ENCODE results near the gene ZNF202. TPM values are rescaled to one million over a fixed set of nuclear protein-coding genes. Genes with fewer than 3 reads are reported as not detected.
"Not testable (repeated sequence)": the region's sequence is repeated elsewhere in the genome, so short reads cannot be mapped to it uniquely, and the experiment has no call there.

Gene ZNF202
- total RNA-seq, 2 experiments from 2014 or later: 11.2 to 13.7 TPM

GRCh38 chr11:123755813-123756212 lies 14.4 kb upstream of the ZNF202 start:
- Mint-ChIP-seq H3K4me1 (peaks cover 30% of the 10 kb centered on the region), H3K4me3 (no peak overlapping the region), H3K36me3 (ENCODE audit: low read depth) (no peaks in the 10 kb centered on the region), H3K27ac (no peak overlapping the region), H3K27me3 (peaks cover 16% of the 10 kb centered on the region), H3K9me3 (no peaks in the 10 kb centered on the region)
- DNase-seq: no peak
- POLR2A ChIA-PET: no interaction called here
- CTCF ChIA-PET: interaction anchor here (0.8 to 1.2 kb wide), 3 partner anchors 10 to 22 kb away, joined by 3 read pairs; no protein-coding TSS in a partner anchor

- no peak overlapping the region for H3K4me3 Mint-ChIP-seq
- H3K27me3 Mint-ChIP-seq: peaks cover 17% of the 10 kb centered on the region
- peaks cover 30% of the 10 kb centered on the region for H3K4me1 Mint-ChIP-seq
- no peak for DNase-seq
- no peaks in the 10 kb centered on the region for H3K9me3 Mint-ChIP-seq
- ChIA-PET POLR2A (no interaction called here), CTCF (interaction anchor here (1.2 kb wide), 1 partner anchor 17 kb away, joined by 3 read pairs; no protein-coding TSS in a partner anchor)
- no peaks in the 10 kb centered on the region for H3K36me3 Mint-ChIP-seq (ENCODE audit: low read depth)
- no peak overlapping the region for H3K27ac Mint-ChIP-seq
Measured at GRCh38 chr11:123755344-123755743, 13.9 kb upstream of the ZNF202 start.

- peaks cover 30% of the 10 kb centered on the region for H3K4me1 Mint-ChIP-seq
- no peak within 1 kb of the TSS for H3K4me3 Mint-ChIP-seq
- no peak for DNase-seq
- H3K27me3 Mint-ChIP-seq: peaks cover 28% of the 10 kb centered on the region
- H3K27ac Mint-ChIP-seq: peak within 1 kb of the TSS; percentile 2
- H3K9me3 Mint-ChIP-seq: no peaks in the 10 kb centered on the region
- ChIA-PET CTCF (no interaction called here), POLR2A (no interaction called here)
- H3K36me3 Mint-ChIP-seq (ENCODE audit: low read depth): no peaks in the 10 kb centered on the region
Measured at GRCh38 chr11:123754101-123754568, 12.7 kb upstream of the ZNF202 start, which contains the start of gene OR6X1. Gene OR6X1, minus strand, starts transcription at chr11:123754518. Its CDS starts 0 bp downstream, at chr11:123754518.

GRCh38 chr11:123753110-123753509 lies 11.7 kb upstream of the ZNF202 start:
- ChIA-PET CTCF (no interaction called here), POLR2A (no interaction called here)
- H3K4me1 Mint-ChIP-seq: peaks cover 30% of the 10 kb centered on the region
- DNase-seq: no peak
- H3K27ac Mint-ChIP-seq: no peak overlapping the region
- H3K9me3 Mint-ChIP-seq: no peaks in the 10 kb centered on the region
- peaks cover 32% of the 10 kb centered on the region for H3K27me3 Mint-ChIP-seq
- no peak overlapping the region for H3K4me3 Mint-ChIP-seq
- no peaks in the 10 kb centered on the region for H3K36me3 Mint-ChIP-seq (ENCODE audit: low read depth)

- Mint-ChIP-seq H3K9me3 (no peaks in the 10 kb centered on the region), H3K27ac (no peak overlapping the region), H3K36me3 (ENCODE audit: low read depth) (no peaks in the 10 kb centered on the region), H3K27me3 (peaks cover 33% of the 10 kb centered on the region), H3K4me3 (no peak overlapping the region), H3K4me1 (peaks cover 30% of the 10 kb centered on the region)
- DNase-seq: no peak
- ChIA-PET POLR2A (no interaction called here), CTCF (no interaction called here)
Measured at GRCh38 chr11:123751781-123752180, 10.3 kb upstream of the ZNF202 start.

GRCh38 chr11:123748349-123748748 lies 6.9 kb upstream of the ZNF202 start:
- H3K27ac Mint-ChIP-seq; H3K4me1 Mint-ChIP-seq; H3K4me3 Mint-ChIP-seq; H3K36me3 Mint-ChIP-seq (ENCODE audit: low read depth); POLR2A ChIA-PET; DNase-seq; H3K9me3 Mint-ChIP-seq: not testable (repeated sequence)
- CTCF ChIA-PET: interaction anchor here (0.7 to 1.0 kb wide), 2 partner anchors 9 to 16 kb away, joined by 3 read pairs; no protein-coding TSS in a partner anchor
- H3K27me3 Mint-ChIP-seq: peaks cover 45% of the 10 kb centered on the region

GRCh38 chr11:123745764-123746451 lies 4.4 kb upstream of the ZNF202 start:
- peaks cover 36% of the 10 kb centered on the region for H3K27me3 Mint-ChIP-seq
- H3K4me3 Mint-ChIP-seq: no peak overlapping the region
- no peaks in the 10 kb centered on the region for H3K36me3 Mint-ChIP-seq (ENCODE audit: low read depth)
- H3K4me1 Mint-ChIP-seq: peaks cover 10% of the 10 kb centered on the region
- ChIA-PET POLR2A (interaction anchor here (0.6 kb wide), 1 partner anchor 37 kb away, joined by 7 read pairs; no protein-coding TSS in a partner anchor), CTCF (interaction anchor here (0.6 kb wide), 1 partner anchor 1182 kb away, joined by 4 read pairs; no protein-coding TSS in a partner anchor)
- no peak for DNase-seq
- H3K9me3 Mint-ChIP-seq: no peaks in the 10 kb centered on the region
- H3K27ac Mint-ChIP-seq: no peak overlapping the region

GRCh38 chr11:123742724-123743120 lies 1.3 kb upstream of the ZNF202 start:
- Mint-ChIP-seq H3K27ac (no peak overlapping the region), H3K27me3 (peaks cover 13% of the 10 kb centered on the region), H3K4me3 (no peak overlapping the region), H3K4me1 (peaks cover 34% of the 10 kb centered on the region), H3K9me3 (no peaks in the 10 kb centered on the region), H3K36me3 (ENCODE audit: low read depth) (peaks cover 12% of the 10 kb centered on the region)
- DNase-seq: no peak
- ChIA-PET CTCF (interaction anchor here (0.6 to 1.1 kb wide), 2 partner anchors 89 to 95 kb away, joined by 3 read pairs; no protein-coding TSS in a partner anchor), POLR2A (no interaction called here)

GRCh38 chr11:123742031-123742723 lies 717 bp upstream of the ZNF202 start:
- ChIA-PET CTCF (no interaction called here), POLR2A (no interaction called here)
- H3K27me3 Mint-ChIP-seq: peaks cover 12% of the 10 kb centered on the region
- peak overlapping the region; percentile 94 for H3K27ac Mint-ChIP-seq
- peaks cover 17% of the 10 kb centered on the region for H3K36me3 Mint-ChIP-seq (ENCODE audit: low read depth)
- no peak for DNase-seq
- H3K4me3 Mint-ChIP-seq: peak overlapping the region; percentile 91
- H3K9me3 Mint-ChIP-seq: no peaks in the 10 kb centered on the region
- H3K4me1 Mint-ChIP-seq: peaks cover 36% of the 10 kb centered on the region

GRCh38 chr11:123740787-123741158 lies 687 bp downstream of the ZNF202 start:
- Mint-ChIP-seq H3K4me3 (peak overlapping the region; percentile 91), H3K27ac (peak overlapping the region; percentile 94), H3K9me3 (no peaks in the 10 kb centered on the region), H3K36me3 (ENCODE audit: low read depth) (peaks cover 21% of the 10 kb centered on the region), H3K4me1 (peaks cover 36% of the 10 kb centered on the region), H3K27me3 (peaks cover 4% of the 10 kb centered on the region)
- CTCF ChIA-PET: no interaction called here
- POLR2A ChIA-PET: no interaction called here
- DNase-seq: no peak

- H3K4me3 Mint-ChIP-seq: no peak overlapping the region
- POLR2A ChIA-PET: interaction anchor here (0.5 kb wide), 1 partner anchor 31 kb away, joined by 3 read pairs; no protein-coding TSS in a partner anchor
Measured at GRCh38 chr11:123738374-123738773, 3.1 kb downstream of the ZNF202 start.

GRCh38 chr11:123736769-123737168 lies 4.7 kb downstream of the ZNF202 start:
- DNase-seq: no peak
- Mint-ChIP-seq H3K27me3 (no peaks in the 10 kb centered on the region), H3K4me3 (no peak overlapping the region), H3K4me1 (peaks cover 28% of the 10 kb centered on the region), H3K9me3 (no peaks in the 10 kb centered on the region), H3K27ac (no peak overlapping the region), H3K36me3 (ENCODE audit: low read depth) (peaks cover 40% of the 10 kb centered on the region)
- POLR2A ChIA-PET: no interaction called here
- CTCF ChIA-PET: no interaction called here

More at GRCh38 chr11:123738374-123738773, 3.1 kb downstream of the ZNF202 start:
- DNase-seq: no peak
- CTCF ChIA-PET: interaction anchor here (0.8 to 1.5 kb wide), 2 partner anchors 18 to 19 kb away, joined by 3 read pairs; no protein-coding TSS in a partner anchor
- Mint-ChIP-seq H3K27me3 (no peaks in the 10 kb centered on the region), H3K4me1 (peaks cover 36% of the 10 kb centered on the region), H3K36me3 (ENCODE audit: low read depth) (peaks cover 38% of the 10 kb centered on the region), H3K27ac (no peak overlapping the region), H3K9me3 (no peaks in the 10 kb centered on the region)

- H3K27ac Mint-ChIP-seq: no peak overlapping the region
- CTCF ChIA-PET: interaction anchor here (2.0 kb wide), 1 partner anchor 18 kb away, joined by 8 read pairs; no protein-coding TSS in a partner anchor
- peaks cover 14% of the 10 kb centered on the region for H3K9me3 Mint-ChIP-seq
- no peak for DNase-seq
- H3K36me3 Mint-ChIP-seq (ENCODE audit: low read depth): peaks cover 59% of the 10 kb centered on the region
- H3K27me3 Mint-ChIP-seq: no peaks in the 10 kb centered on the region
- H3K4me3 Mint-ChIP-seq: no peak overlapping the region
- H3K4me1 Mint-ChIP-seq: no peaks in the 10 kb centered on the region
- POLR2A ChIA-PET: no interaction called here
Measured at GRCh38 chr11:123729602-123730001, 11.9 kb downstream of the ZNF202 start.

Measured in activated CD4-positive, alpha-beta T cell treated with anti-CD3 and anti-CD28 coated beads, Interleukin-2, amount 10 ng/mL, durations not matched to agents 7 days and 5 days (primary cell).